SK-N-MC (cell line): ENCODE data around the gene CCDC69.

Source experiments
- DNase-seq: peaks from one replicate; pipeline ENCODE4 v3.0.0-alpha.2; 2011; ENCODE audit warnings: low read depth, low spot score
- H3K27ac ChIP-seq: fragments of 200-600 bp; sonication (generic); 2 replicates; pipeline ENCODE4 v1.5.1; 2016; ENCODE audit warnings: mixed run types
- H3K36me3 ChIP-seq: fragments of 200-600 bp; sonication (generic); 2 replicates; pipeline ENCODE4 v1.6.1; 2017; ENCODE audit warnings: antibody characterized with exemption, low read length, mixed read lengths; ENCODE audit not compliant: insufficient read depth
- H3K4me3 ChIP-seq: fragments of 200-600 bp; sonication (generic); 2 replicates; pipeline ENCODE4 v1.5.1; 2016
- H3K9ac ChIP-seq: fragments of 200-600 bp; sonication (generic); 2 replicates; pipeline ENCODE4 v1.8.0; 2017; ENCODE audit warnings: mixed run types, mixed read lengths; ENCODE audit not compliant: insufficient read length
- H3K9me3 ChIP-seq: fragments of 200-600 bp; sonication (generic); 2 replicates; pipeline ENCODE4 v1.6.1; 2017; ENCODE audit warnings: low read depth, mild to moderate bottlenecking, antibody characterized with exemption, low read length, moderate library complexity, mixed read lengths
- EZH2 ChIP-seq: fragments of 200-600 bp; sonication (generic); IDR thresholded peaks from one replicate; pipeline ENCODE4 v1.6.1; 2017; ENCODE audit warnings: antibody characterized with exemption
- FOXP2 ChIP-seq: optimal IDR thresholded peaks from 2 replicates; pipeline ENCODE3; 2011; ENCODE audit warnings: mild to moderate bottlenecking, moderate library complexity; ENCODE audit not compliant: insufficient read depth; ENCODE audit errors: extremely low read length, control extremely low read depth
- POLR2AphosphoS5 ChIP-seq: IDR thresholded peaks from 2 replicates; pipeline ENCODE4 v1.6.1; 2012; ENCODE audit warnings: mild to moderate bottlenecking, low read depth, low read length, borderline replicate concordance

The CCDC69 gene

DNA sequence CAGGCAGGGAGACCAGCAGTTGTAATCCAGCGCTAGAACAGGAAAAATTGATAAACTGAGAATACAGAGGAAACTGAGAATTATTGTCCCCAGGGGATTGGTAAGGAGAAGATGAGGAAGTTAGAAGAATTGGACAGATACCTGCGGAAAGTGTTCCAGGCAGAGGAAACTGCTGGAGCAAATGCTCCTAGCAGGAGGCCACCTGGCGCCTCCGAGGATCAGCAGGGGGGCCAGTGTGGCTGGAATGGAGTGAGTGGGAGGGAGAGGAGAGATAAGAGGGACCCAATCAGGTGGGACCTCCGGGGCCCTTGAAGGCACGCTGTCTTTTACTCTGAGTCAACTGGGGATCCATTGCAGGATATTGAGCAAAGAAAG lies 65.6 kb downstream of the CCDC69 start:
- peak overlapping the region; percentile 99 for H3K4me3 ChIP-seq
- H3K36me3 ChIP-seq: peaks cover 7% of the 10 kb centered on the region; the same call in 1 of the 2 replicates
- no peak for DNase-seq
- H3K27ac ChIP-seq: no peak overlapping the region
- H3K9ac ChIP-seq: peak overlapping the region; percentile 86
- TF ChIP-seq FOXP2: no peak
- no peak for TF ChIP-seq EZH2
- no peak for TF ChIP-seq POLR2AphosphoS5
- no peaks in the 10 kb centered on the region for H3K9me3 ChIP-seq

- TF ChIP-seq FOXP2 (no peak), EZH2 (no peak), POLR2AphosphoS5 (peak; percentile 92)
- no peaks in the 10 kb centered on the region for H3K9me3 ChIP-seq
- peak within 1 kb of the TSS; percentile 86 for H3K9ac ChIP-seq
- DNase-seq: no peak
- H3K36me3 ChIP-seq: peaks cover 7% of the 10 kb centered on the region; the same call in 1 of the 2 replicates
- H3K4me3 ChIP-seq: peak within 1 kb of the TSS; percentile 99
- H3K27ac ChIP-seq: peak within 1 kb of the TSS; percentile 66
Observed at GRCh38 chr5:151157426-151158286, 66.2 kb downstream of the CCDC69 start, which contains the start of gene ANXA6. Gene ANXA6, minus strand, starts transcription at chr5:151157779. Its CDS starts 9,878 bp downstream, at chr5:151147901.

DNA sequence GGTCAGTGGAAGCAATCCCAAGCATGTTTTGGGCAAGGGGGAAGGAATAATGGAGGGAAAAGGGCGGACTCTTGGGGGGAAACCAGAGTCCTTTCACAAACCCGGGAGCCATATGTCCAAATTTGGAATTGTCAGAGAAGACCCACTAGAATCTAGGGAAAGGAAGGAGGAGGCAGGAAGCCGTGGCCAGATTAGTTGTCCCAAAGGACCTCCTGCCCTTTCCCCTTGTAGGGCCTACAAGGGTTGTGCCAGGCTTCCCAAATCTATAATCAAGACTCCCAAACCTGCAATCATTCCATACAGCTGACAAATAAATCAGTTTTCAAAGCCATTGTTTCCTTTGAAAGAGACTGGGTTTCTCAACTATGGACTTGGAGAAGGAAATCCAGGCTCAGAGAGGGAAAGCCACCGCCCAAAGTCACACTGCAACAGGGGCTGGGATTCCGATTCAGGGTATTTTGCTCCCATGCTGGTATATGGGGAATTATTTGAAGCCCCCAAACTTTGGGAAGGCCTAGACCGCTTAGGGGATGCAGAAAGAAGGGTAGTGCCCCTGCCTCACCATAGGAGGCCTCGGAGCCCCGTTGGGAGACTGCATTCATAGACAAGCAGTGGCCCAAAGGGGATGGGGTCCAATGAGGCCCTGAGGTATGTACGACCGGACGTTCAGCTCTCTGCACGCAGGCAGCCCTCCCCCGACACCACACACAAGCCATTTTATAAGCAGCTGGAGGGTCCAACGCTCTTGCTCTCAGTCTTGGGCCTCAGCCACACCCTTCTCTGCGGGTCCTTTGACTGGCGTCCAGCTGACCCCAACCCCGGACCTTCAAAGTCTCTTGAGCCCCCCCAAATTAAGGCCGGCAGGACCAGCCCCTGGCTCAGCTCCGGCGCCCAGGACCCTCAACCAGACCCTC lies 67.1 kb downstream of the CCDC69 start:
- H3K9me3 ChIP-seq: no peaks in the 10 kb centered on the region
- peak overlapping the region; percentile 86 for H3K9ac ChIP-seq
- peak overlapping the region; percentile 99 for H3K4me3 ChIP-seq
- H3K27ac ChIP-seq: peak overlapping the region; percentile 66
- TF ChIP-seq FOXP2 (no peak), EZH2 (no peak), POLR2AphosphoS5 (no peak)
- H3K36me3 ChIP-seq: peaks cover 7% of the 10 kb centered on the region; the same call in 1 of the 2 replicates
- DNase-seq: no peak

GRCh38 chr5:151155775-151156506 lies 68.0 kb downstream of the CCDC69 start:
- no peak for DNase-seq
- H3K9ac ChIP-seq: peak overlapping the region; percentile 86
- no peaks in the 10 kb centered on the region for H3K9me3 ChIP-seq
- peak overlapping the region; percentile 83 for H3K27ac ChIP-seq
- peak overlapping the region; percentile 99 for H3K4me3 ChIP-seq
- TF ChIP-seq EZH2 (no peak), FOXP2 (no peak), POLR2AphosphoS5 (no peak)
- peaks cover 7% of the 10 kb centered on the region; the same call in 1 of the 2 replicates for H3K36me3 ChIP-seq

- Histone ChIP-seq H3K36me3 (peaks cover 7% of the 10 kb centered on the region; the same call in 1 of the 2 replicates), H3K27ac (peak overlapping the region; percentile 83), H3K9me3 (no peaks in the 10 kb centered on the region), H3K9ac (peak overlapping the region; percentile 29), H3K4me3 (peak overlapping the region; percentile 99)
- TF ChIP-seq POLR2AphosphoS5: no peak
- TF ChIP-seq FOXP2: no peak
- no peak for TF ChIP-seq EZH2
- no peak for DNase-seq
Observed at GRCh38 chr5:151154931-151155774, 68.7 kb downstream of the CCDC69 start.

DNA sequence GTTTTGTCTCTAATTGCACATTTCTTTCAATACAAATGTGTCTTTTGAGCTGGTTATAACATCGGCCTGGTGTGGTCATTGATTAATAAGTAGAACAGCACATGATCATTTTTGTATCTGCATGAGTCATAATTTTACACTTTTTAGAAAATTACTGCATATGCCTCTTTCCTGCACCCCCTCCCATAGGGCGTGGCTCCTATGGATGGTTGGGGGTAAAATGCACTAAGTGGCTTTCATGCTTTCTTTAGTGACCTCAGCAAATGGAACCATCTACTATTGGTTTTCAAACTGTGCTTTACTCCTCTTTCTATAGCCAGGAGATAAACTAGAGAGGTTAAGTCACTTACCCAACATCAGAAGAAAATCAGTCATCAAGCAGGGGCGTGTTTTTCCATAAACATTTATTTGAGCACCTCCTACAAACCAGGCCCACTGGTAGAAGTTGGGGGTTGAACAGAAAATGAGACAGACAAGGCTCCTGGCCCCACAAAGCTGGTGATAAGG lies 70.1 kb downstream of the CCDC69 start:
- H3K36me3 ChIP-seq: peaks cover 7% of the 10 kb centered on the region; the same call in 1 of the 2 replicates
- H3K27ac ChIP-seq: 0 out of 2 replicates have a peak overlapping the region, but pooled peaks have one; percentile 0
- H3K9ac ChIP-seq: no peak overlapping the region
- no peaks in the 10 kb centered on the region for H3K9me3 ChIP-seq
- no peak for TF ChIP-seq FOXP2
- no peak for TF ChIP-seq POLR2AphosphoS5
- TF ChIP-seq EZH2: no peak
- no peak overlapping the region for H3K4me3 ChIP-seq
- DNase-seq: no peak

- peak overlapping the region; percentile 0; the same call in 1 of the 2 replicates for H3K27ac ChIP-seq
- DNase-seq: no peak
- H3K9ac ChIP-seq: no peak overlapping the region
Observed at GRCh38 chr5:151153300-151153699, 70.6 kb downstream of the CCDC69 start.

More at GRCh38 chr5:151153300-151153699, 70.6 kb downstream of the CCDC69 start:
- TF ChIP-seq FOXP2 (no peak), EZH2 (no peak), POLR2AphosphoS5 (no peak)
- Histone ChIP-seq H3K36me3 (peaks cover 7% of the 10 kb centered on the region; the same call in 1 of the 2 replicates), H3K4me3 (no peak overlapping the region), H3K9me3 (no peaks in the 10 kb centered on the region)
